ENCODE data around the gene MRPL11. TPM values are rescaled to one million over a fixed set of nuclear protein-coding genes. Genes with fewer than 3 reads are reported as not detected.

The MRPL11 gene
- total and polyA plus RNA-seq, 2 donors (not counting 1 experiment from before 2014, with no cell fraction given) = 25.5 to 26.7 TPM

DNA sequence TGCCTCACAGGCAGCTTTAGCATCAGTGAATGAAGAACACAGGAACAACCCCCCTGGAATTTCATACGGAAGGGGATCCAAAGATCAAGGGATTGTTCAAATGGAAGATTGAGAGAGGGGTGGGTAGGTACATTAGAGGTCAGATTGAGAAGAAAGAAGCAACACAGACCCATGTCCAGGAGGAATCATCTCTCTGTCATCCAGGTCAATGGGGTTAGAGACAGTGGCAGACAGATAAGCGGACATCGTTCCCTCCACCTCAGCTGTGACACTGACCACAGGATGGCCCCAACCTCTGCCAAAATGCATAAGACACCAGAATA is 19.7 kb downstream of the MRPL11 start:
- Histone ChIP-seq H4K20me1 (ENCODE audit: control insufficient read depth, insufficient read depth, low read length, poor library complexity, severe bottlenecking) (peaks cover 7% of the 10 kb centered on the region), H3K27me3 (replicated peaks in 1 of 4; ENCODE audit: control extremely low read depth in 1 of 4, control insufficient read depth in 3 of 4, insufficient read depth in 4 of 4, low read length in 3 of 4) (peaks cover 0 to 64% (median 49%) of the 10 kb centered on the region in 4 experiments), H3K4me3 (ENCODE audit: control extremely low read depth in 1 of 5, extremely low read depth in 1 of 5, insufficient read depth in 1 of 5, low read depth in 2 of 5, low read length in 4 of 5) (no peak overlapping the region), H3K27ac (ENCODE audit: low read length in 2 of 2) (no peak overlapping the region), H3K9ac (ENCODE audit: low read length) (no peak overlapping the region), H3K4me2 (replicated peaks; ENCODE audit: low read depth, low read length, poor library complexity, severe bottlenecking) (no peak overlapping the region), H3K79me2 (ENCODE audit: control insufficient read depth, insufficient read depth, low read length) (no peaks in the 10 kb centered on the region), H3K36me3 (replicated peaks in 1 of 2; ENCODE audit: control extremely low read depth in 1 of 2, control insufficient read depth in 1 of 2, extremely low read depth in 1 of 2, insufficient read depth in 2 of 2, low read length in 1 of 2) (no peaks in the 10 kb centered on the region), H2AFZ (ENCODE audit: insufficient read depth, low read depth, low read length, poor library complexity, severe bottlenecking) (no peak overlapping the region), H3K9me3 (ENCODE audit: control extremely low read depth in 1 of 3, control insufficient read depth in 2 of 3, insufficient read depth in 1 of 3, low read length in 2 of 3) (peaks cover 0 to 42% (median 3%) of the 10 kb centered on the region in 3 donors), H3K4me1 (ENCODE audit: control insufficient read depth in 2 of 2, insufficient read depth in 2 of 2, low read length in 2 of 2) (peaks cover 8 to 16% of the 10 kb centered on the region in 2 donors)
- no peak for TF ChIP-seq EZH2 (IDR thresholded peaks at IDR 0.05; ENCODE audit: borderline replicate concordance, insufficient read depth, low read depth, low read length, poor library complexity, severe bottlenecking)
- TF ChIP-seq, protein P1, sequence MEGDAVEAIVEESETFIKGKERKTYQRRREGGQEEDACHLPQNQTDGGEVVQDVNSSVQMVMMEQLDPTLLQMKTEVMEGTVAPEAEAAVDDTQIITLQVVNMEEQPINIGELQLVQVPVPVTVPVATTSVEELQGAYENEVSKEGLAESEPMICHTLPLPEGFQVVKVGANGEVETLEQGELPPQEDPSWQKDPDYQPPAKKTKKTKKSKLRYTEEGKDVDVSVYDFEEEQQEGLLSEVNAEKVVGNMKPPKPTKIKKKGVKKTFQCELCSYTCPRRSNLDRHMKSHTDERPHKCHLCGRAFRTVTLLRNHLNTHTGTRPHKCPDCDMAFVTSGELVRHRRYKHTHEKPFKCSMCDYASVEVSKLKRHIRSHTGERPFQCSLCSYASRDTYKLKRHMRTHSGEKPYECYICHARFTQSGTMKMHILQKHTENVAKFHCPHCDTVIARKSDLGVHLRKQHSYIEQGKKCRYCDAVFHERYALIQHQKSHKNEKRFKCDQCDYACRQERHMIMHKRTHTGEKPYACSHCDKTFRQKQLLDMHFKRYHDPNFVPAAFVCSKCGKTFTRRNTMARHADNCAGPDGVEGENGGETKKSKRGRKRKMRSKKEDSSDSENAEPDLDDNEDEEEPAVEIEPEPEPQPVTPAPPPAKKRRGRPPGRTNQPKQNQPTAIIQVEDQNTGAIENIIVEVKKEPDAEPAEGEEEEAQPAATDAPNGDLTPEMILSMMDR (IDR thresholded peaks at IDR 0.05) = no peak
- no peaks in the 10 kb centered on the region for H3K9me3 Mint-ChIP-seq (ENCODE audit: insufficient read depth)
- DNase-seq (no peak), ATAC-seq (ENCODE audit: low read depth) (no peak)
- H3K27ac Mint-ChIP-seq = no peak overlapping the region
- no peak overlapping the region for H3K4me3 Mint-ChIP-seq
- peaks cover 54% of the 10 kb centered on the region for H3K27me3 Mint-ChIP-seq
- peaks cover 3% of the 10 kb centered on the region for H3K4me1 Mint-ChIP-seq
- CTCF ChIA-PET = interaction anchor here (0.6 to 1.6 kb wide), 3 partner anchors 33 to 529 kb away, joined by 3 to 6 read pairs (median 6); partner anchors contain the start of genes CCDC85B and PELI3
- POLR2A ChIA-PET = interaction anchor here (0.7 kb wide), 1 partner anchor 53 kb away, joined by 13 read pairs; no protein-coding TSS in a partner anchor
- WGBS (ENCODE audit: insufficient coverage) = 89% methylated on average over 2 of the region's 3 CpGs
- intact Hi-C loops (cut with micrococcal nuclease) = no loop called here

DNA sequence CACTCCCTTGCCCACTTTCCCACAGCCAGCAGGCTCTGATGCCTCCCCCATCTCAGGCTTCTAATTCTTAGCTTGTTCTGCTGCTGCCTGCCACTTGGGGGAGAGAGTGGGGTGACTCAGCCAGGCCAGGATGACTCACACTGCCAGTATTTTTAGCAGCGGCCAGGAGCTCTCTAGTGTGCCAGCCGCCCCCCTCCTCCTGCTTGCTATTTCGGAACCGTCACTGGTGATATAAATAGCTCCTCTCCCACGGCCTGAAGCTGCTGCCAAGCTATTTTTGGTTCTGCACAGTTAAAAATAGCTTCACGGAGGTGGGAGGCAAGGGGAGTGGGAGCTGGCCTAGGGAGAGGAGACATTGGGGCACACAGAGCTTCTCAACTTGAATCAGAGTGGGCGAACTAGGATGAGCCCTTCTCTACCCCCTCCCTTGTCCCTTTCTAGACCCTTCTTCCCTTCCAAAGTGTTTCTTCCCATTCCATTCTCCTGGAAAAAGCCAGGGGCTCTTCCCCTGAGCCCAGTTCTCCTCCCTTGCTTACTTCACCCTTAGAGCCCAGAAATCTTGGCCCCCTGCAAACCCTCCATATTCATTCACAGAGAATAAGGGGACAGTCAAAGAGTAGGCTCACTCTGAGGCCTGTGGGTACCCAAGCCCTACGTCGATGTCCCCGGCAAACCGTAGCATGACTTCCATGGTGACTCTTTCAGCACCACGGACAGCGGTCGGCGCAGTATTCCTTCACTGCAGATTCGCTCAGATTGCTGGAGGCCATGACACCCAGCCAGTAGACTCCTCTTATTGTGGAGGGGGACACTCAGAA is 20.3 kb downstream of the MRPL11 start:
- Histone ChIP-seq H2AFZ (ENCODE audit: insufficient read depth, low read depth, low read length, poor library complexity, severe bottlenecking) (no peak overlapping the region), H3K27ac (ENCODE audit: low read length in 2 of 2) (no peak overlapping the region), H3K4me2 (replicated peaks; ENCODE audit: low read depth, low read length, poor library complexity, severe bottlenecking) (no peak overlapping the region), H3K27me3 (replicated peaks in 1 of 4; ENCODE audit: control extremely low read depth in 1 of 4, control insufficient read depth in 3 of 4, insufficient read depth in 4 of 4, low read length in 3 of 4) (peaks cover 0 to 68% (median 50%) of the 10 kb centered on the region in 4 experiments), H3K79me2 (ENCODE audit: control insufficient read depth, insufficient read depth, low read length) (no peaks in the 10 kb centered on the region), H3K36me3 (replicated peaks in 1 of 2; ENCODE audit: control extremely low read depth in 1 of 2, control insufficient read depth in 1 of 2, extremely low read depth in 1 of 2, insufficient read depth in 2 of 2, low read length in 1 of 2) (no peaks in the 10 kb centered on the region), H3K9me3 (ENCODE audit: control extremely low read depth in 1 of 3, control insufficient read depth in 2 of 3, insufficient read depth in 1 of 3, low read length in 2 of 3) (peaks cover 0 to 42% (median 3%) of the 10 kb centered on the region in 3 donors), H3K9ac (ENCODE audit: low read length) (no peak overlapping the region), H4K20me1 (ENCODE audit: control insufficient read depth, insufficient read depth, low read length, poor library complexity, severe bottlenecking) (peaks cover 7% of the 10 kb centered on the region), H3K4me3 (ENCODE audit: control extremely low read depth in 1 of 5, extremely low read depth in 1 of 5, insufficient read depth in 1 of 5, low read depth in 2 of 5, low read length in 4 of 5) (no peak overlapping the region), H3K4me1 (ENCODE audit: control insufficient read depth in 2 of 2, insufficient read depth in 2 of 2, low read length in 2 of 2) (peaks cover 8 to 16% of the 10 kb centered on the region in 2 donors)
- no peak for TF ChIP-seq EZH2 (IDR thresholded peaks at IDR 0.05; ENCODE audit: borderline replicate concordance, insufficient read depth, low read depth, low read length, poor library complexity, severe bottlenecking)
- TF ChIP-seq, protein P1 (IDR thresholded peaks at IDR 0.05) = no peak
- intact Hi-C loops (cut with micrococcal nuclease) = no loop called here
- Mint-ChIP-seq H3K9me3 (ENCODE audit: insufficient read depth) (no peaks in the 10 kb centered on the region), H3K27ac (peak overlapping the region; percentile 10), H3K4me3 (no peak overlapping the region), H3K4me1 (peaks cover 3% of the 10 kb centered on the region), H3K27me3 (peaks cover 60% of the 10 kb centered on the region)
- ChIA-PET POLR2A (no interaction called here), CTCF (interaction anchor here (1.0 to 1.6 kb wide), 5 partner anchors 10 to 260 kb away, joined by 4 to 10 read pairs (median 6); partner anchors contain the start of genes MRPL11 and PELI3)
- 9% methylated on average over 14 of the region's 16 CpGs for WGBS (ENCODE audit: insufficient coverage)
- ATAC-seq (ENCODE audit: low read depth) (no peak), DNase-seq (peak; percentile 60)
